Mesenteric fat pad (tissue), 1 donor: Measurements from ENCODE around the gene FGD6. TPM values are rescaled to one million over a fixed set of nuclear protein-coding genes. Genes with fewer than 3 reads are reported as not detected.
"Not testable (repeated sequence)": the region's sequence is repeated elsewhere in the genome, so short reads cannot be mapped to it uniquely, and the experiment has no call there.

Source experiments
- DNase-seq: peaks from one replicate; pipeline ENCODE4 v3.0.0-alpha.2; 2020; ENCODE audit warnings: low spot score
- total RNA-seq: library from RNA; stranded (reverse); fragmentation: NEBNext Ultra II Directional; extraction: Animal tissue kit (Norgen Biotek cat#: 25700); gene quantifications from one replicate; pipeline ENCODE4 v1.2.1, GENCODE V29; 2021
- donor health status: DM: yes; HTN: yes; CAD: no.

Gene FGD6
- total RNA-seq, 1 donor from 2014 or later, result 5.4 TPM

- DNase-seq, result no peak
Observed at GRCh38 chr12:95130096-95130495, 87.2 kb downstream of the FGD6 start.

- DNase-seq, result no peak
Observed at GRCh38 chr12:95129115-95129514, 88.2 kb downstream of the FGD6 start.

GRCh38 chr12:95126736-95127135 lies 90.5 kb downstream of the FGD6 start:
- no peak for DNase-seq

GRCh38 chr12:95126076-95126475 lies 91.2 kb downstream of the FGD6 start:
- no peak for DNase-seq

DNA sequence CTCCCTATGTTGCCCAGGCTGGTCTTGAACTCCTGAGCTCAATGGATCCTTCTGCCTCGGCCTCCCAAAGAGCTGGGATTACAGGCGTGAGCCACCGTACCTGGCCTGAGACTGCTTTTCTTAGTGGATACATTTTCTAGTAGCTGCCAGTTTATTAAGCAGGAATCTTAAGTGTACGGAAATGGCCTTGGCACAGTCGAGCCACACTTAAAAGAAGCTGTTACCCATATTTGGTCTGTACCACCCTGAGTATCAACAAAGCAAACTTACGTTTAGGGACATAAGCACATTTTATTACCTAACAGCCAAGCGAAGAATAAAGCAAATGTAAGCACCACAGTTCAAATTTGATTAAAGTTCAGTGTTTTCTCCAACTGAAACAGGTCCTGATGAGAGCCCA lies 93.2 kb downstream of the FGD6 start:
- no peak for DNase-seq

DNA sequence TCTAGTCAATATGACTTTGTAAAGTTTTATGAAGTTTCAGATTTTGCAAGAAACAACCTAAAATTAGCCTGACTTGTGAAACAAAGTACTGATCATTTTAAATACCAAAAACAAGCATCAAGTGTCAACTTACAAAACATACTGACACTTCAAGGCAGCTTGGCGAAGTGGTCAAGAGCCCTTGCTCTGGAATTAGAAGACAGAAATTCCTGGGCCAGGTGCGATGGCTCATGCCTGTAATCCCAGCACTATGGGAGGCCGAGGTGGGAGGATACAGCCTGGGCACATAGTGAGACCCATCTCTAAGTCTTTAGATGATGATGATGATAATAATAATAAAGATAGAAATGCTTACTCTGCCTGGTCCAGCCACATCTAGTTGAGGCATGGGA lies 98.5 kb downstream of the FGD6 start:
- DNase-seq, result no peak

- no peak for DNase-seq
Observed at GRCh38 chr12:95118138-95118787, 99.0 kb downstream of the FGD6 start.

GRCh38 chr12:95117178-95117599 lies 100.1 kb downstream of the FGD6 start:
- DNase-seq, result no peak

DNA sequence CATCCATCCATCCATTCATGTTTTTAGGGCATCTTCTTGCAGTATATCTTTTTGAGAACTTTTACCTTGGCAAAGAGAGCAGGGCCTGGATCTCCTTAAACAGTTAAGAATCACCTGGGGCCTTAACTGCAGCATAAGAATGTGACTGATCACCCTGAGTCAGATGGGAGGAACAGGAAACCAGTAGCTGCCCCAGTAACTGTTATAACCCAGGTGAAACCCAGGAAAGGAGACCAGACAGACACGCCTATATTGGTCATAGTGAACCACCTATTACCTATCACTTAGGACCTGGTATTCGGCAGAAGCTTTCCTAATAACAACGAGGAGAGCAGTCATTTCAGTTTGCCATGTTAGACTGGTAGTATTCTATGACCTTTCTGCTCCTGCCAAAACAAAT lies 100.5 kb downstream of the FGD6 start:
- no peak for DNase-seq

DNA sequence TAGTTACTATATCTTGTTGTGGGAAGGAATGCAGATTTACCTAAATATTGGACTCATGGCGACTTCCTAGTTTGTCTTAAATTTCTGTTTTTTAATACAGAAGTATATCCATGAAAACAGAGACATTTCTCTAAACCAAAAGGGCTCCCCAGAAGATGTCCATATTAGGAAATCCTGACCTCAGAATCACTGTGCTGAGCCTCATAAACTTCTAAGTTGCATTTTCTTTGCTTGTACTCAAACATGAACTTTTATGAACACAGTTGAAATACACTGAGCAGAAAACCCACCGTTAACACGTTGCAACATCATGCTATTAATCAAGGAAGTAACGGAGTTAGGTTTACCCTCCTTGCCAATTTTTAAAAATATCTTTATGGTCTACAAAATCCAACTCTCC lies 100.9 kb downstream of the FGD6 start:
- no peak for DNase-seq

GRCh38 chr12:95115641-95116040 lies 101.6 kb downstream of the FGD6 start:
- no peak for DNase-seq

- DNase-seq, result no peak
Observed at GRCh38 chr12:95114766-95115405, 102.4 kb downstream of the FGD6 start.

GRCh38 chr12:95107362-95107761 lies 109.9 kb downstream of the FGD6 start:
- DNase-seq, result no peak

- no peak for DNase-seq
Observed at GRCh38 chr12:95105540-95105939, 111.7 kb downstream of the FGD6 start.

GRCh38 chr12:95104919-95105452 lies 112.3 kb downstream of the FGD6 start:
- no peak for DNase-seq

- no peak for DNase-seq
Observed at GRCh38 chr12:95102916-95103671, 114.2 kb downstream of the FGD6 start.

DNA sequence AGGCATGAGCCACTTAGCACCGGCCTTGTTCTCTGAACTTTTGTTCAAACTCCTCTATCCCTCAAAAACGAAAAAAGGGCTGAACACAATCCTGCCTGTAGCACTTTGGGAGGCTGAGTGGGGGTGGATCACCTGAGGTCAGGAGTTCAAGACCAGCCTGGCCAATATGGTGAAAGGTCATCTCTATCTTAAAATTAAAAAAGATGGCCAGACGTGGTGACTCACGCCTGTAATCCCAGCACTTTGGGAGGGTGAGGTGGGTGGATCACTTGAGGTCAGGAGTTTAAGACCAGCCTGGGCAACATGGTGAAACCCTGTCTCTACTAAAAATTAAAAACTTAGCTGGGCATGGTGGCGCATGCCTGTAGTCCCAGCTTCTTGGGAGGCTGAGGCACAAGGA lies 115.3 kb downstream of the FGD6 start:
- DNase-seq, result not testable (repeated sequence)

DNA sequence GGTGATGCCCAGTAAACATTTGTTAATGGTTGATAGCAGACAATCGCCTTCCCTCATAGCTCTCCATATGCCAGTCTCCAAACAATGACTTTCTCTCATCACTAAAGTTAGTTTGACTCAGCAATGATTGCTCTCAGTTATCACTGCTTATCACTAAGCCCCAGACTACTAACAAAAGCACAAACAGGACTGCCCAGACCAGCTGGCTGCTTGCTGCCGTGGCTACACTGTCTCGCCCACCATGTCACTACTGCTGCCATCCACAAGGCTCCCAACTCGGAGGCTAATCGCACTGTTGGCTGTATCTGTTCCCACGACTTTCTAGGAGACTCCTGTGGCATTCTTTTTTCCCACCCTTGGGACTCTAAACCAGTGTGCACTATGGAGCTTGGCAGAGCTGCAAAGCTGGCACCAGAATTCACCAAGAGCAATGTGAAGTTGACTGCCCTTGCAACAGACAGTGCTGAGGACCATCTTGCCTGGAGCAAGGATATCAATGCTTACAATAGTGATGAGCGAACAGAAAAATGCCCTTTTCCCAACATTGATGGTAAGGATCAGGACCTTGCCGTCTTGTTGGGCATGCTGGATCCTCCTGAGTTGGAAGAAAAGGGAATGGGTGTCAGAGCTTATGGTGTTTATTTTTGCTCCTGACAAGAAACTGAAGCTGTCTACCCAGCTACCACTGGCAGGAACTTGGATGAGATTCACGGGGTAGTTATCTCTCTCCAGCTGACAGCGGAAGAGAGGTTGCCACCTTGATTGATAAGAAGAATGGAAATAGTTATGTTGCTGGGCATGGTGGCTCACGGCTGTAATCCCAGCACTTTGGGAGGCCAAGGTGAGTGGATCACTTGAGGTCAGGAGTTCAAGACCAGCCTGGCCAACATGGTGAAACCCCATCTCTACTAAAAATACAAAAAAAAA lies 116.7 kb downstream of the FGD6 start:
- DNase-seq, result no peak

GRCh38 chr12:95099270-95099790 lies 117.9 kb downstream of the FGD6 start:
- DNase-seq, result no peak

DNA sequence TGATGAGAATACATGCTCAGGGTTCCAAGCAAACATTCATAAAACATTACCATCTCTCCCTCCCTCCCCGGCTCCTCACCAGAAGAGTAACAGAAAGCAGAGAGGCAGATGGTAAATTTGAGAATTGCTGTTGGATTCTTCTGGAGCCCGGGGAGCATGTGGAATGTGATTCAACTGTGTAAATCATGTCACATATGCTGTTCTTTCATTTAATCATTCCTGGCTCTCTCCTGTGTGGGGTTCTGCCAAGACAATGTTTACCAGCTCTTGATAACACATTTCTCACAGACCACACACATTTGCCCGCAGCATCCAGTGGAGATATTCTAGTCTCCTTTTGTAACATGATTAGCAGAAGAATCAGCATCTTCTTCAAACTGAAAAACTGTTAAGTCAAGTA lies 120.4 kb downstream of the FGD6 start:
- no peak for DNase-seq

DNA sequence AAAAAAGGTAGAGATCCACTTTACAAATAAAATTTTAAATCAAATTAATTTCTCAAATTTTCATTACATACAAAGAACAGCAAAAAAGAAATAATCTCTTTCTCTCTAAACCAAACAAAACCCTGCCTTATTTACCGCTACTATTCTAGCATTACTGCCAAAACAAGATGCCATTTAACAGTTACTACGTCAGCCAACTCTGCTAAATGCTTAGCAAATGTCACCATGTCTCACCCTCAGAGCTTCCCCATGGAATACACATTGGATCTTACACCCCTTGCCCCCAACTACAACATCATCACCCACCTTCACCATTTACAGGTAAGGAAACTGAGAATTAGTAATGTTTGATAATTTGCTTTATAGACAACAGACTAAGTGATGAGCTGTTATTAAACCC lies 120.9 kb downstream of the FGD6 start:
- DNase-seq, result no peak
